NCI-H774 (cell line): ENCODE results near the gene PARP4.
"Not testable (repeated sequence)": the region's sequence is repeated elsewhere in the genome, so short reads cannot be mapped to it uniquely, and the experiment has no call there.

ENCODE experiments used
- DNase-seq: peaks from one replicate; lab custom pipeline; 2025; lab: John Stamatoyannopoulos, UW

PARP4 gene

GRCh38 chr13:24505756-24506155 lies 6.8 kb downstream of the PARP4 start:
- DNase-seq = no peak

- DNase-seq = no peak
Measured at GRCh38 chr13:24505256-24505655, 7.3 kb downstream of the PARP4 start.

GRCh38 chr13:24503379-24503696 lies 9.2 kb downstream of the PARP4 start:
- no peak for DNase-seq

- no peak for DNase-seq
Measured at GRCh38 chr13:24502533-24503378, 9.8 kb downstream of the PARP4 start.

- DNase-seq = no peak
Measured at GRCh38 chr13:24500977-24501376, 11.6 kb downstream of the PARP4 start.

- no peak for DNase-seq
Measured at GRCh38 chr13:24497742-24498141, 14.8 kb downstream of the PARP4 start.

- DNase-seq = not testable (repeated sequence)
Measured at GRCh38 chr13:24496295-24496694, 16.3 kb downstream of the PARP4 start.

- DNase-seq = no peak
Measured at GRCh38 chr13:24495151-24495729, 17.3 kb downstream of the PARP4 start.

- DNase-seq = no peak
Measured at GRCh38 chr13:24493356-24493755, 19.2 kb downstream of the PARP4 start.

GRCh38 chr13:24491845-24492244 lies 20.7 kb downstream of the PARP4 start:
- DNase-seq = no peak

- no peak for DNase-seq
Measured at GRCh38 chr13:24489721-24490120, 22.9 kb downstream of the PARP4 start.

GRCh38 chr13:24488092-24488491 lies 24.5 kb downstream of the PARP4 start:
- not testable (repeated sequence) for DNase-seq

GRCh38 chr13:24486017-24486657 lies 26.4 kb downstream of the PARP4 start:
- not testable (repeated sequence) for DNase-seq

- DNase-seq = no peak
Measured at GRCh38 chr13:24473686-24474085, 38.9 kb downstream of the PARP4 start.

- DNase-seq = not testable (repeated sequence)
Measured at GRCh38 chr13:24472129-24472528, 40.4 kb downstream of the PARP4 start.

- no peak for DNase-seq
Measured at GRCh38 chr13:24463078-24463477, 49.5 kb downstream of the PARP4 start.

GRCh38 chr13:24460256-24460655 lies 52.3 kb downstream of the PARP4 start:
- no peak for DNase-seq

- DNase-seq = no peak
Measured at GRCh38 chr13:24459726-24460125, 52.9 kb downstream of the PARP4 start.

- DNase-seq = no peak
Measured at GRCh38 chr13:24459234-24459633, 53.3 kb downstream of the PARP4 start.

GRCh38 chr13:24458736-24459135 lies 53.8 kb downstream of the PARP4 start:
- no peak for DNase-seq

- DNase-seq = no peak
Measured at GRCh38 chr13:24456396-24456795, 56.2 kb downstream of the PARP4 start.

- no peak for DNase-seq
Measured at GRCh38 chr13:24454056-24454455, 58.5 kb downstream of the PARP4 start.

GRCh38 chr13:24452044-24452443 lies 60.5 kb downstream of the PARP4 start:
- DNase-seq = no peak
